ENCODE results near the gene SMARCA2.

SMARCA2 gene

GRCh38 chr9:2106666-2107065 lies 91.5 kb downstream of the SMARCA2 start:
- no peak for DNase-seq

- DNase-seq = no peak
Observed at GRCh38 chr9:2107906-2108451, 92.8 kb downstream of the SMARCA2 start.

GRCh38 chr9:2109069-2109650 lies 94.0 kb downstream of the SMARCA2 start:
- no peak for DNase-seq

GRCh38 chr9:2110036-2110435 lies 94.9 kb downstream of the SMARCA2 start:
- no peak for DNase-seq

- DNase-seq = no peak
Observed at GRCh38 chr9:2116073-2116472, 100.9 kb downstream of the SMARCA2 start.

- no peak for DNase-seq
Observed at GRCh38 chr9:2117527-2117926, 102.4 kb downstream of the SMARCA2 start.

GRCh38 chr9:2119566-2119965 lies 104.4 kb downstream of the SMARCA2 start:
- DNase-seq = no peak

GRCh38 chr9:2120926-2121689 lies 106.0 kb downstream of the SMARCA2 start:
- DNase-seq = no peak

GRCh38 chr9:2122299-2122698 lies 107.2 kb downstream of the SMARCA2 start:
- no peak for DNase-seq

GRCh38 chr9:2125906-2126305 lies 110.8 kb downstream of the SMARCA2 start:
- peak in 1 of 2 donors; percentile 21 for DNase-seq

- no peak for DNase-seq
Observed at GRCh38 chr9:2126331-2126803, 111.2 kb downstream of the SMARCA2 start.

- DNase-seq = no peak
Observed at GRCh38 chr9:2127486-2127885, 112.3 kb downstream of the SMARCA2 start.

GRCh38 chr9:2128141-2128540 lies 113.0 kb downstream of the SMARCA2 start:
- no peak for DNase-seq

GRCh38 chr9:2128618-2129017 lies 113.5 kb downstream of the SMARCA2 start:
- DNase-seq = no peak

GRCh38 chr9:2130941-2131340 lies 115.8 kb downstream of the SMARCA2 start:
- DNase-seq = no peak

GRCh38 chr9:2132484-2133082 lies 117.4 kb downstream of the SMARCA2 start:
- peak in 1 of 2 donors; percentile 21 for DNase-seq

GRCh38 chr9:2134391-2134790 lies 119.2 kb downstream of the SMARCA2 start:
- DNase-seq = no peak

- no peak for DNase-seq
Observed at GRCh38 chr9:2138646-2139045, 123.5 kb downstream of the SMARCA2 start.

GRCh38 chr9:2140600-2141223 lies 125.6 kb downstream of the SMARCA2 start:
- no peak for DNase-seq

GRCh38 chr9:2142212-2142611 lies 127.1 kb downstream of the SMARCA2 start:
- no peak for DNase-seq

GRCh38 chr9:2144619-2145018 lies 129.5 kb downstream of the SMARCA2 start:
- no peak for DNase-seq

- DNase-seq = no peak
Observed at GRCh38 chr9:2145746-2146145, 130.6 kb downstream of the SMARCA2 start.

GRCh38 chr9:2146700-2147099 lies 131.6 kb downstream of the SMARCA2 start:
- DNase-seq = peak in 1 of 2 donors; percentile 19

Data from CD4-positive, alpha-beta T cell treated with Interleukin-1 beta for 1 hour (primary cell).